ENCODE results near the gene NUDT2.
"Not testable (repeated sequence)": the region's sequence is repeated elsewhere in the genome, so short reads cannot be mapped to it uniquely, and the experiment has no call there.

The NUDT2 gene

GRCh38 chr9:34363619-34364351 is 34.4 kb downstream of the NUDT2 start:
- H3K4me3 ChIP-seq (ENCODE audit: low read length) = no peak overlapping the region
- no peak overlapping the region for H3K4me2 ChIP-seq (ENCODE audit: low read length)
- no peaks in the 10 kb centered on the region; the same call in 1 of the 2 replicates for H3K9me3 ChIP-seq (ENCODE audit: control insufficient read depth, insufficient read depth, low read length)
- no peaks in the 10 kb centered on the region for H3K4me1 ChIP-seq (ENCODE audit: control insufficient read depth, low read length)
- H3K9me2 ChIP-seq (replicated peaks; ENCODE audit: control insufficient read depth, low read length) = no peaks in the 10 kb centered on the region
- TF ChIP-seq CTCF (IDR thresholded peaks at IDR 0.05; ENCODE audit: low read depth, low read length, poor library complexity, severe bottlenecking) (no peak), EZH2phosphoT487 (IDR thresholded peaks at IDR 0.05; ENCODE audit: borderline replicate concordance, low read length) (no peak)
- H3K27me3 ChIP-seq (ENCODE audit: control insufficient read depth, low read length) = no peaks in the 10 kb centered on the region
- H3F3A ChIP-seq (ENCODE audit: control insufficient read depth, insufficient read depth) = no peaks in the 10 kb centered on the region
- no peaks in the 10 kb centered on the region for H3K79me2 ChIP-seq (ENCODE audit: control insufficient read depth, low read length)
- H4K20me1 ChIP-seq (ENCODE audit: control insufficient read depth, insufficient read depth, low read depth, low read length) = no peaks in the 10 kb centered on the region
- no peaks in the 10 kb centered on the region for H3K36me3 ChIP-seq (ENCODE audit: control insufficient read depth, low read length)
- H3K27ac ChIP-seq (ENCODE audit: low read depth, low read length) = no peak overlapping the region

- no peak overlapping the region for H3K27ac ChIP-seq (ENCODE audit: low read depth, low read length)
Measured at GRCh38 chr9:34365282-34365681, 35.9 kb downstream of the NUDT2 start.

GRCh38 chr9:34366365-34366764 is 37.0 kb downstream of the NUDT2 start:
- TF ChIP-seq EZH2phosphoT487 (IDR thresholded peaks at IDR 0.05; ENCODE audit: borderline replicate concordance, low read length) (no peak), CTCF (IDR thresholded peaks at IDR 0.05; ENCODE audit: low read depth, low read length, poor library complexity, severe bottlenecking) (no peak)

More at GRCh38 chr9:34365282-34365681, 35.9 kb downstream of the NUDT2 start:
- Histone ChIP-seq H3K27me3 (ENCODE audit: control insufficient read depth, low read length) (no peaks in the 10 kb centered on the region), H3F3A (ENCODE audit: control insufficient read depth, insufficient read depth) (no peaks in the 10 kb centered on the region), H3K36me3 (ENCODE audit: control insufficient read depth, low read length) (no peaks in the 10 kb centered on the region), H3K4me1 (ENCODE audit: control insufficient read depth, low read length) (no peaks in the 10 kb centered on the region), H3K9me2 (replicated peaks; ENCODE audit: control insufficient read depth, low read length) (no peaks in the 10 kb centered on the region), H3K79me2 (ENCODE audit: control insufficient read depth, low read length) (no peaks in the 10 kb centered on the region), H4K20me1 (ENCODE audit: control insufficient read depth, insufficient read depth, low read depth, low read length) (no peaks in the 10 kb centered on the region), H3K4me2 (ENCODE audit: low read length) (no peak overlapping the region), H3K9me3 (ENCODE audit: control insufficient read depth, insufficient read depth, low read length) (no peaks in the 10 kb centered on the region; the same call in 1 of the 2 replicates), H3K4me3 (ENCODE audit: low read length) (no peak overlapping the region)
- TF ChIP-seq CTCF (IDR thresholded peaks at IDR 0.05; ENCODE audit: low read depth, low read length, poor library complexity, severe bottlenecking) (no peak), EZH2phosphoT487 (IDR thresholded peaks at IDR 0.05; ENCODE audit: borderline replicate concordance, low read length) (no peak)

GRCh38 chr9:34367751-34368410 is 38.5 kb downstream of the NUDT2 start:
- H3F3A ChIP-seq (ENCODE audit: control insufficient read depth, insufficient read depth); H3K4me2 ChIP-seq (ENCODE audit: low read length); H3K27me3 ChIP-seq (ENCODE audit: control insufficient read depth, low read length); H3K79me2 ChIP-seq (ENCODE audit: control insufficient read depth, low read length); H3K36me3 ChIP-seq (ENCODE audit: control insufficient read depth, low read length); H3K9me3 ChIP-seq (ENCODE audit: control insufficient read depth, insufficient read depth, low read length); H4K20me1 ChIP-seq (ENCODE audit: control insufficient read depth, insufficient read depth, low read depth, low read length); H3K9me2 ChIP-seq (replicated peaks; ENCODE audit: control insufficient read depth, low read length); H3K4me3 ChIP-seq (ENCODE audit: low read length); H3K4me1 ChIP-seq (ENCODE audit: control insufficient read depth, low read length); H3K27ac ChIP-seq (ENCODE audit: low read depth, low read length): not testable (repeated sequence)

More at GRCh38 chr9:34366365-34366764, 37.0 kb downstream of the NUDT2 start:
- H3K4me2 ChIP-seq (ENCODE audit: low read length) = no peak overlapping the region
- no peaks in the 10 kb centered on the region for H3K9me2 ChIP-seq (replicated peaks; ENCODE audit: control insufficient read depth, low read length)
- no peaks in the 10 kb centered on the region for H4K20me1 ChIP-seq (ENCODE audit: control insufficient read depth, insufficient read depth, low read depth, low read length)
- no peaks in the 10 kb centered on the region; the same call in 1 of the 2 replicates for H3K9me3 ChIP-seq (ENCODE audit: control insufficient read depth, insufficient read depth, low read length)
- H3K4me1 ChIP-seq (ENCODE audit: control insufficient read depth, low read length) = no peaks in the 10 kb centered on the region
- no peaks in the 10 kb centered on the region for H3K36me3 ChIP-seq (ENCODE audit: control insufficient read depth, low read length)
- no peaks in the 10 kb centered on the region for H3K79me2 ChIP-seq (ENCODE audit: control insufficient read depth, low read length)
- H3K27ac ChIP-seq (ENCODE audit: low read depth, low read length) = no peak overlapping the region
- no peak overlapping the region for H3K4me3 ChIP-seq (ENCODE audit: low read length)
- H3F3A ChIP-seq (ENCODE audit: control insufficient read depth, insufficient read depth) = no peaks in the 10 kb centered on the region
- H3K27me3 ChIP-seq (ENCODE audit: control insufficient read depth, low read length) = no peaks in the 10 kb centered on the region

GRCh38 chr9:34368796-34369195 is 39.4 kb downstream of the NUDT2 start:
- not testable (repeated sequence) for H3K9me3 ChIP-seq (ENCODE audit: control insufficient read depth, insufficient read depth, low read length); H3K4me3 ChIP-seq (ENCODE audit: low read length); H3F3A ChIP-seq (ENCODE audit: control insufficient read depth, insufficient read depth); H3K27ac ChIP-seq (ENCODE audit: low read depth, low read length); H3K27me3 ChIP-seq (ENCODE audit: control insufficient read depth, low read length); H3K4me1 ChIP-seq (ENCODE audit: control insufficient read depth, low read length); H3K36me3 ChIP-seq (ENCODE audit: control insufficient read depth, low read length); H3K79me2 ChIP-seq (ENCODE audit: control insufficient read depth, low read length); H4K20me1 ChIP-seq (ENCODE audit: control insufficient read depth, insufficient read depth, low read depth, low read length); H3K9me2 ChIP-seq (replicated peaks; ENCODE audit: control insufficient read depth, low read length); H3K4me2 ChIP-seq (ENCODE audit: low read length)

All from DOHH2 (cell line).